GM21526 (cell line): Measurements from ENCODE around the gene CAMKMT.

Source experiments
- ATAC-seq: cut with Tn5 transposase; IDR thresholded peaks from one replicate; pipeline ENCODE4 v1.9.1; 2021; ENCODE audit warnings: moderate library complexity; ENCODE audit not compliant: unreplicated experiment, low FRiP score

CAMKMT gene

DNA sequence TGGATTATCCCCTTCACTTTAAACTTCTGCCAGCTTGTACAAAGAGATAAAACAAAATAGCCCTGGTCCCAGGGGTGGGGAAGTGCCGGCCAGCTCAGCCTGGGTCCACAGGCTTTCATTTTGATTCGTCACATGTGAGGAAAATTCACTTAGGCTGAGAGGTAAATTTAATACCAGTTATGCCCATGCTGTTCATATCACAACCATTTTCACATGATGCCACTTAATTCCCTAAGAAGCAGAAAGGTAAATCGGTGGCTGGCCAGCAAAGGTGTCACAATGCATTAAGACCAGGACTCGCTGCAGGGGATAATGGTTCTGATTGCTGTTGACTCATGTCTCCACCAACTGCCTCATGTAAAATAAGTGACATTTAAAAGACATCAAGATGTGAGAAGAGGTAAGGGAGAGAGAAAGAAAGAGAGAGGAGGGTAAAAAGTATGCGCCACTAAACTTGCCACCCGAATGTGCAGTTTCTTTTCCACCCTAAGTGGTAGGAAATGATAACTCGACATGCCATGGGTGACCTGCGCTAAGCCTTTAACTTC, 318.8 kb downstream of the CAMKMT start:
- no peak for ATAC-seq

DNA sequence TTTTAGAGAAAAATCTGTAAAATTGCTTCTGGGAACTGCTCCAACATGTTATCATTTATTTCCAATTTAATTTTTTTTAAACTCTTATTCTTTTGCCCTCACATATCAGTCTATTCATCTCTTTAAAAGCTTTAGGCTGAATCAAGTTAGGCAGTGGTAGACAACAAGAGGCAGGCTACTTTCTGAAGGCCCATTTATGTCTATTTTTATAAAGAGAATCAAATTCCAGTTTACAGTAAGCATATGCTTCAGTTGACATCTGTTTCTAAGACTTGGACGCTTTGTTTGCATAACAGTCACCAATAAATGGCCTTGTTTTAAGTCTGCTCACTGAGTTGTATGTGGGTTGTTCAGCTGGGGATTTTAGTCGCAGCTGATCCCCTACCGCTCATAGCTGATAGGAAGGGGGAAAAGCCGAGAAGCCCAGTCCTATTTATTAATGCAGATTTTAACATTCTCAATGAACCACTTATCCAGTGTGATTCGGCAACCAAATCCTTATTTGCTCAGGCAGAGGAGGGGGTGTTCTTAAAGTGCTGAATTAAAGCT, 319.3 kb downstream of the CAMKMT start:
- ATAC-seq = no peak

GRCh38 chr2:44682459-44682858, 320.7 kb downstream of the CAMKMT start:
- ATAC-seq = no peak

- ATAC-seq = no peak
Measured at GRCh38 chr2:44684559-44684958, 322.8 kb downstream of the CAMKMT start.

DNA sequence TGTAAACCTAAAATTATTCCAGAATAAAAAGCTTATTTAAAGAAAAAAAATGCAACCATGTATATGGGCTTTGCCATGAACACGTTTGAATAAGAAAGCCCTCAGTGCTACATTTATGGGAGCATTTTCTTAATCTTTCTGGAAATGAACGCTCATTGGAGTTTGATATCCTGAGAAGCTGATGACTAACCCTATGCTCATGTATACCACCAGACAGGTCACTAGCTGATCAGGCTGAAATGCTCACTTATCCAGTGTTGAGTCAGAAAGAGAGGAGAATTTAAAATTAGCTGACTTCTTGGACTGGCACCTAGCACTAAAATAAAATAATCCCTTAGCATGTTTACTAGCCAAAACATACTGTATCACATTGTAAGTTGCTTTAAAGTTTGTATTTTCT, 324.8 kb downstream of the CAMKMT start:
- no peak for ATAC-seq

- no peak for ATAC-seq
Measured at GRCh38 chr2:44687686-44688455, 326.1 kb downstream of the CAMKMT start.

- ATAC-seq = no peak
Measured at GRCh38 chr2:44688456-44689124, 326.8 kb downstream of the CAMKMT start.

- ATAC-seq = no peak
Measured at GRCh38 chr2:44689516-44689915, 327.8 kb downstream of the CAMKMT start.

GRCh38 chr2:44691174-44691785, 329.5 kb downstream of the CAMKMT start:
- no peak for ATAC-seq

- ATAC-seq = no peak
Measured at GRCh38 chr2:44692821-44693220, 331.1 kb downstream of the CAMKMT start.

DNA sequence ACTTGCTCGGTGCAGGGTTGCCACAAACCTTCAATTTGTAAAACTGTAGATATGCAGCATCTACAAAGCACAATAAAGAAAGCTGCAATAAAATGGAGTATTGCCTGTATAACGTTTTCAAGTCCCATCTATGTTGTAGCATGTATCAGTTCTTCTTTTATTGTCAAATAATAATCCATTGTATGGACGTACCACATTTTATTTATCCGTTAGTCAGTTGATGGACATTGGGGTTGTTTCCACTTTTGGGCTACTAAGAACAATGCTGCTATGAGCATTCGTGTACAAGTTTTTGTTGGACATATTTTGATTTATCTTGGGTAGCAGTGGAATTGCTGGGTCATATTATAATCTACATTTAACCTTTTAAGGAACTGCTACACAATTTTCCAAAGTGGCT, 339.1 kb downstream of the CAMKMT start:
- no peak for ATAC-seq

GRCh38 chr2:44705356-44705755, 343.6 kb downstream of the CAMKMT start:
- no peak for ATAC-seq

- ATAC-seq = no peak
Measured at GRCh38 chr2:44705876-44706480, 344.2 kb downstream of the CAMKMT start.

- ATAC-seq = no peak
Measured at GRCh38 chr2:44706681-44707553, 345.2 kb downstream of the CAMKMT start.

GRCh38 chr2:44707945-44708660, 346.4 kb downstream of the CAMKMT start:
- no peak for ATAC-seq

DNA sequence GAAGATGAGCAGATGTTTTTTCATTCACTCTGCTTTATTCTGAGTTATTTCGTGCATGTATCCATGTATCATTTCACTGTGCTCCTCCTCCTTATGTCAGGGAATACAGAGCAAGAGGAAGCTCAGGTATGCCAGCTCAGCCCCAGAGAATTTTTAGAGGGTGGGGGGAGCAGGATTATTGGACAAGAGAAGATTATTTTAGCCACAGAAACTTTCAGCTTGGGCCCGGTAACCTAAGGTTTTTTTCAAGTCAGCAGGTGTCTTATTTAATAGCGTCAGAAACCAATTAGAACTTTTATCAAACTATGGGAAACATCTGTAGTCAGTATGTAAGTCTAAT, 346.9 kb downstream of the CAMKMT start:
- no peak for ATAC-seq

DNA sequence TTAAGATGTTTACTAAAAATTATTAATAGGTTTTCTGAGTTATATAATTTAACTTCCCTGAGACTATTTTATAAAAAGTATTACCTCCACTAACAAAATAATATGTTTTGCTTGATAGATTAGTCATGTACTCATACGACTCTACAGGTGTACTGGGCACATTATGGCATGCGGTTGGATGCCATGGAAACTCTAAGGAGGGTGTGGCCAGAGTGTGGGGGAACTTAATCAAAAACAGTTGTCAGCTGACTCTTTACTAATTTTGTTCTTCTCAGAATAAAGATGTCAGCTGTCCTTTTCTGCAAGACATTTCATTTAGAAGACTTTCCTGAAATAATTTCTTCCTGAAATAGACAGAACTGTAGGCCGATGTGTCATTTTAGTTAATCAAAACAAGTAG, 351.4 kb downstream of the CAMKMT start:
- ATAC-seq = no peak

DNA sequence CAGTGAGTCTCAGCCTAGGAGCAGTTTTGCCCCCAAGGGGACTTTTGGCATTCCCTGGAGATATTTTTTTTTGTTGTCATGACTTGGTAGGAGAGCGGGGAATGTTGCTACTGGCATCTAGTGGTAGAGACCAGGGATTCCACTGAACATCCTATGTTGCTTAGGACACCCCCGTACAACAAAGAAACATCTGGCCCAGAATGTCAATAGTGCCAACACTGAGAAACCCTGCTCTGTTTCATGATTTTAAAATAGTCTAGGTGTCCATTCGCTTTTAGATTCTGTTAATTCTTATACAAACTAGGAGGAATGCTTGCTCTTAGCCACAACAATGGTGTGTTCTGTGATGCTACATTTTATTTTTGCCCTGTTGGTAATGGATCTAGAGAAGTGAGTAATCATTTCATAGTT, 353.9 kb downstream of the CAMKMT start:
- no peak for ATAC-seq

GRCh38 chr2:44716131-44716530, 354.4 kb downstream of the CAMKMT start:
- no peak for ATAC-seq
